B cell (primary cell): Measurements from ENCODE around the gene CDYL2. TPM values are rescaled to one million over a fixed set of nuclear protein-coding genes. Genes with fewer than 3 reads are reported as not detected.

Experiments used
- ATAC-seq: fragments of 200-7000 bp; cut with Tn5 transposase; one replicate; pipeline ENCODE4 v1.10.0; 2021; ENCODE audit warnings: low read depth, mild to moderate bottlenecking, moderate number of reproducible peaks, moderate library complexity
- CTCF ChIA-PET: fragments of 350-600 bp; sonication (Branson Sonifier 250); formaldehyde crosslinking; loops from one replicate; lab custom pipeline; 2021; ENCODE audit warnings: antibody characterized with exemption, inconsistent platforms; lab: Charles Lee
- POLR2A ChIA-PET: fragments of 350-600 bp; sonication (Branson Sonifier 250); formaldehyde crosslinking; loops from one replicate; lab custom pipeline; 2021; ENCODE audit warnings: antibody characterized with exemption; lab: Charles Lee
- DNase-seq: peaks from one replicate; pipeline ENCODE4 v3.0.0; 2013
- H2AFZ ChIP-seq: 2 replicates; pipeline ENCODE4 v1.6.1; 2012; ENCODE audit warnings: mild to moderate bottlenecking, low read depth, low read length; ENCODE audit not compliant: insufficient read depth, poor library complexity, severe bottlenecking
- H3K27ac ChIP-seq, 2 donors: 1 replicate in 1 of 2; 2 replicates in 1 of 2; pipeline ENCODE4 v1.5.1; 2012 to 2013; ENCODE audit warnings: low read length in 2 of 2, mild to moderate bottlenecking in 2 of 2, moderate library complexity in 1 of 2
- H3K27me3 ChIP-seq, 4 experiments: fragments of 200-600 bp in 1 of 4; sonication (generic) in 1 of 4; replicated peaks in 1 of 4; 1 replicate in 2 of 4; 2 replicates in 2 of 4; pipeline versions ENCODE4 v1.6.1 to v1.7.0; 2013 to 2016; ENCODE audit warnings: low read length in 3 of 4, mild to moderate bottlenecking in 2 of 4, mixed read lengths in 1 of 4, moderate library complexity in 1 of 4; ENCODE audit not compliant: insufficient read depth in 4 of 4, control insufficient read depth in 3 of 4; ENCODE audit errors: control extremely low read depth in 1 of 4
- H3K36me3 ChIP-seq, 2 experiments: replicated peaks in 1 of 2; 1 replicate in 1 of 2; 2 replicates in 1 of 2; pipeline versions ENCODE4 v1.6.1 to v1.7.1; 2013; ENCODE audit warnings: low read length in 1 of 2; ENCODE audit not compliant: insufficient read depth in 2 of 2, control insufficient read depth in 1 of 2; ENCODE audit errors: control extremely low read depth in 1 of 2, extremely low read depth in 1 of 2
- H3K4me1 ChIP-seq, 2 donors: fragments of 200-600 bp in 1 of 2; sonication (generic) in 1 of 2; 1 replicate in 1 of 2; 2 replicates in 1 of 2; pipeline versions ENCODE4 v1.5.1 to v1.6.1; 2013 to 2017; ENCODE audit warnings: low read length in 2 of 2; ENCODE audit not compliant: control insufficient read depth in 2 of 2, insufficient read depth in 2 of 2
- H3K4me2 ChIP-seq: replicated peaks from 2 replicates; pipeline ENCODE3; 2012; ENCODE audit warnings: mild to moderate bottlenecking, low read depth, low read length; ENCODE audit not compliant: poor library complexity, severe bottlenecking
- H3K4me3 ChIP-seq, 5 experiments: fragments of 200-600 bp in 1 of 5; sonication (generic) in 1 of 5; 1 replicate in 3 of 5; 2 replicates in 2 of 5; pipeline versions ENCODE4 v1.5.1 to v1.7.0; 2011 to 2016; ENCODE audit warnings: low read length in 4 of 5, mild to moderate bottlenecking in 4 of 5, low read depth in 2 of 5, control low read depth in 1 of 5, moderate library complexity in 1 of 5; ENCODE audit not compliant: insufficient read depth in 1 of 5; ENCODE audit errors: control extremely low read depth in 1 of 5, extremely low read depth in 1 of 5
- H3K79me2 ChIP-seq: fragments of 200-600 bp; sonication (generic); one replicate; pipeline ENCODE4 v1.6.0; 2016; ENCODE audit warnings: low read length; ENCODE audit not compliant: control insufficient read depth, insufficient read depth
- H3K9ac ChIP-seq: fragments of 200-600 bp; sonication (generic); 2 replicates; pipeline ENCODE4 v1.6.1; 2017; ENCODE audit warnings: mild to moderate bottlenecking, low read length, moderate library complexity
- H3K9me3 ChIP-seq, 3 donors: one replicate each; pipeline versions ENCODE4 v1.6.1 to v1.7.1; 2013; ENCODE audit warnings: low read length in 2 of 3; ENCODE audit not compliant: control insufficient read depth in 2 of 3, insufficient read depth in 1 of 3; ENCODE audit errors: control extremely low read depth in 1 of 3
- H4K20me1 ChIP-seq: 2 replicates; pipeline ENCODE4 v1.6.0; 2012; ENCODE audit warnings: mild to moderate bottlenecking, low read length; ENCODE audit not compliant: insufficient read depth, control insufficient read depth, poor library complexity, severe bottlenecking
- H3K27ac Mint-ChIP-seq: one replicate; pipeline ENCODE4 v1.8.0; 2021; ENCODE audit warnings: mixed read lengths
- H3K27me3 Mint-ChIP-seq: one replicate; pipeline ENCODE4 v1.8.0; 2021; ENCODE audit warnings: mixed read lengths
- H3K4me1 Mint-ChIP-seq: one replicate; pipeline ENCODE4 v1.8.0; 2021; ENCODE audit warnings: mixed read lengths
- H3K4me3 Mint-ChIP-seq: one replicate; pipeline ENCODE4 v1.8.0; 2021; ENCODE audit warnings: mixed read lengths
- H3K9me3 Mint-ChIP-seq: one replicate; pipeline ENCODE4 v1.8.0; 2022; ENCODE audit warnings: mixed read lengths; ENCODE audit not compliant: insufficient read depth
- CTCF ChIP-seq: fragments of 200-600 bp; IDR thresholded peaks from one replicate; pipeline ENCODE4 v1.8.0; 2022; ENCODE audit warnings: antibody characterized with exemption, mild to moderate bottlenecking
- EZH2 ChIP-seq: IDR thresholded peaks from 2 replicates; pipeline ENCODE4 v1.6.1; 2012; ENCODE audit warnings: borderline replicate concordance, low read depth, mild to moderate bottlenecking, moderate library complexity, low read length; ENCODE audit not compliant: insufficient read depth, poor library complexity, severe bottlenecking
- WGBS: methylation state at CpG from one replicate; pipeline ENCODE4 v1.1.5; 2013; ENCODE audit warnings: missing lambda C conversion rate; ENCODE audit not compliant: insufficient coverage; 5-methylcytosine and 5-hydroxymethylcytosine counted together
- intact Hi-C: fragments of 100-400 bp; cut with micrococcal nuclease; formaldehyde crosslinking; loops from one replicate; pipeline ENCODE4 v1.10.0; 2022
- polyA plus RNA-seq: library from polyadenylated mRNA; depleted of rRNA; stranded (reverse); fragments of >200 nt; gene quantifications from 2 replicates; pipeline ENCODE4 v1.2.3, GENCODE V29; 2012
- total RNA-seq, 2 donors: library from RNA; stranded (reverse); fragments of 120-200 nt in 1 of 2; gene quantifications; 1 replicate in 1 of 2; 2 replicates in 1 of 2; pipeline versions ENCODE4 v1.2.3 to v1.2.4, GENCODE V29; 2013 to 2022

CDYL2 gene
- total and polyA plus RNA-seq, 2 donors (not counting 1 experiment from before 2014, with no cell fraction given), result 0.66 to 6.6 TPM

DNA sequence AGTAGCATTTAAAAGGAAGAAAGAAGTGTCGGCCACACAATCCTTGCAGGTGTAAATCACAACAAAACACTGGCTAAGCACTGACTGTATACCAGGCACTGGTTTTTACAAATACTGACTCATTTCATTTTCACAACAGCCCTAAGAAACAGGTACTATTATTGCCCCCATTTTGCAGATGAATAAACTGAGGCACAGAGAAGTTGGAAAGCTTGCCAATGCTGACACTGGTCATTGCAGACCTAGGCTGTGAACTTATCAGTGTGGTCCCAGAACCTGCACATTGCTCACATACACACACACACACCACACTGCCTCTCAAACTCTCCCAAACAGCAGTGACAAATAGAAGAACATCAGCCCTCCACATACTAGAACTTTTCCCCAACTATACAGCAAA is 37.6 kb downstream of the CDYL2 start:
- H3K4me3 Mint-ChIP-seq, result no peak overlapping the region
- Histone ChIP-seq H3K27ac (no peak overlapping the region), H3K79me2 (no peaks in the 10 kb centered on the region), H3K9ac (no peak overlapping the region), H2AFZ (no peak overlapping the region), H3K4me1 (no peaks in the 10 kb centered on the region), H3K36me3 (no peaks in the 10 kb centered on the region), H3K4me2 (no peak overlapping the region), H3K4me3 (no peak overlapping the region), H3K27me3 (no peaks in the 10 kb centered on the region), H4K20me1 (no peaks in the 10 kb centered on the region), H3K9me3 (peaks cover 1 to 5% (median 4%) of the 10 kb centered on the region in 3 donors)
- no CpG with 5 or more reads among the region's 1 CpG for WGBS
- TF ChIP-seq CTCF (no peak), EZH2 (no peak)
- H3K27me3 Mint-ChIP-seq, result no peaks in the 10 kb centered on the region
- ChIA-PET POLR2A (no interaction called here), CTCF (no interaction called here)
- H3K9me3 Mint-ChIP-seq, result no peaks in the 10 kb centered on the region
- ATAC-seq, result no peak
- no peak overlapping the region for H3K27ac Mint-ChIP-seq
- intact Hi-C loops, result no loop called here
- no peak for DNase-seq
- no peaks in the 10 kb centered on the region for H3K4me1 Mint-ChIP-seq

GRCh38 chr16:80759419-80760162 is 44.8 kb downstream of the CDYL2 start:
- H3K4me3 Mint-ChIP-seq, result no peak overlapping the region
- no peaks in the 10 kb centered on the region for H3K4me1 Mint-ChIP-seq
- no peak overlapping the region for H3K27ac Mint-ChIP-seq
- H3K9me3 Mint-ChIP-seq, result no peaks in the 10 kb centered on the region
- Histone ChIP-seq H3K9me3 (no peaks in the 10 kb centered on the region), H4K20me1 (no peaks in the 10 kb centered on the region), H3K9ac (no peak overlapping the region), H3K79me2 (no peaks in the 10 kb centered on the region), H2AFZ (no peak overlapping the region), H3K27me3 (no peaks in the 10 kb centered on the region), H3K36me3 (no peaks in the 10 kb centered on the region), H3K4me2 (no peak overlapping the region), H3K27ac (no peak overlapping the region), H3K4me1 (no peaks in the 10 kb centered on the region), H3K4me3 (no peak overlapping the region)
- no peak for TF ChIP-seq CTCF
- TF ChIP-seq EZH2, result no peak
- H3K27me3 Mint-ChIP-seq, result no peaks in the 10 kb centered on the region
- ChIA-PET CTCF (no interaction called here), POLR2A (no interaction called here)
- intact Hi-C loops, result no loop called here
- no peak for DNase-seq
- WGBS, result 45% methylated on average over 1 of the region's 6 CpGs
- no peak for ATAC-seq
